ENCODE data around the gene FN3KRP. TPM values are rescaled to one million over a fixed set of nuclear protein-coding genes. Genes with fewer than 3 reads are reported as not detected.
A peak's percentile ranks its signal among the peaks of the same experiment; 100 is the strongest.

FN3KRP gene
- total and polyA plus RNA-seq, 2 of the 13 experiments (the other 11 are each of a cell fraction or from before 2014, with no cell fraction given): 22.4 to 28.2 TPM

DNA sequence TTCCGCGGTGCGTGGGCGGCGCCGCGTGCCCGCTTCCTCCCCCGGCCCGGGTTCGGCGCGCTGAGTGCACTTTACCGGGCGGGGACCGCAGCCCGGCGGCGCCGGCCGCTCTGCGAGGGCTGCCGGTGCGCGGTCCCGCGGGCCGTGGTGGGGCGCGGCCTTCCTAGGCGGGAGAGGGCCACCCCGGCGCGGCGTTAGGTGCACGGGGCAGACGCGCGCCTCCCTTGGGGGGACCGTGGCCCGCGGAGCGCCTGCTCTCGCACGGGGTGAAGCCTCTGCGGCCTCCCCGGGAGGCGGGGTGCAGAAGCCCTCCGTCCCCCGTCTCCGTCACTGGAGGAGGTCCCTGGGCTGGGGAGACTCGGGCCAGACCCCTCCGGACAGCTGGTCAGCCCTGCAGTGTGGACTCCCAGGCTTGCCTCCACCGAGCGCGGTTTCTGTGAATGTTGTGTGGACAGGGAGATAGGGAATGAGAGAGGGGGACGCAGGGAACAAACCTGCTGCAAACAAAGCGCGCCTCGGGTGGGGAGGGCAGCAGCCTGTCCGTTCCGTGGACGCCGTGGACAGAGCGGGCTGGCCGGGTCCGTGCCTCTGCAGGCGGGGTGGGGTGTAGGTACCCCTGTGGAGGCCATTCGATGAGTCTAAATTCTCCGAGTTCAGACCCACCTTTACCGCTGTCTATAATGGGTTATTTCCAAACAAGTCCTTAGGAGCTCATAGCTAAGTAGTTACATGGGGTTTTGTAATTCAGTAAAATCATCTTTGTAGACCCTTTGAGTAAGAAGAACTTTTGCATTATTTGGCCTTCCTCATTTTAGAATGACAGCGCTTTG is 36.1 kb downstream of the FN3KRP start (continued):
- TF ChIP-seq, protein P1, sequence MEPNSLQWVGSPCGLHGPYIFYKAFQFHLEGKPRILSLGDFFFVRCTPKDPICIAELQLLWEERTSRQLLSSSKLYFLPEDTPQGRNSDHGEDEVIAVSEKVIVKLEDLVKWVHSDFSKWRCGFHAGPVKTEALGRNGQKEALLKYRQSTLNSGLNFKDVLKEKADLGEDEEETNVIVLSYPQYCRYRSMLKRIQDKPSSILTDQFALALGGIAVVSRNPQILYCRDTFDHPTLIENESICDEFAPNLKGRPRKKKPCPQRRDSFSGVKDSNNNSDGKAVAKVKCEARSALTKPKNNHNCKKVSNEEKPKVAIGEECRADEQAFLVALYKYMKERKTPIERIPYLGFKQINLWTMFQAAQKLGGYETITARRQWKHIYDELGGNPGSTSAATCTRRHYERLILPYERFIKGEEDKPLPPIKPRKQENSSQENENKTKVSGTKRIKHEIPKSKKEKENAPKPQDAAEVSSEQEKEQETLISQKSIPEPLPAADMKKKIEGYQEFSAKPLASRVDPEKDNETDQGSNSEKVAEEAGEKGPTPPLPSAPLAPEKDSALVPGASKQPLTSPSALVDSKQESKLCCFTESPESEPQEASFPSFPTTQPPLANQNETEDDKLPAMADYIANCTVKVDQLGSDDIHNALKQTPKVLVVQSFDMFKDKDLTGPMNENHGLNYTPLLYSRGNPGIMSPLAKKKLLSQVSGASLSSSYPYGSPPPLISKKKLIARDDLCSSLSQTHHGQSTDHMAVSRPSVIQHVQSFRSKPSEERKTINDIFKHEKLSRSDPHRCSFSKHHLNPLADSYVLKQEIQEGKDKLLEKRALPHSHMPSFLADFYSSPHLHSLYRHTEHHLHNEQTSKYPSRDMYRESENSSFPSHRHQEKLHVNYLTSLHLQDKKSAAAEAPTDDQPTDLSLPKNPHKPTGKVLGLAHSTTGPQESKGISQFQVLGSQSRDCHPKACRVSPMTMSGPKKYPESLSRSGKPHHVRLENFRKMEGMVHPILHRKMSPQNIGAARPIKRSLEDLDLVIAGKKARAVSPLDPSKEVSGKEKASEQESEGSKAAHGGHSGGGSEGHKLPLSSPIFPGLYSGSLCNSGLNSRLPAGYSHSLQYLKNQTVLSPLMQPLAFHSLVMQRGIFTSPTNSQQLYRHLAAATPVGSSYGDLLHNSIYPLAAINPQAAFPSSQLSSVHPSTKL (CRISPR knock-in tag; IDR thresholded peaks at IDR 0.05): 0 out of 2 replicates have a peak, but pooled peaks have one; percentile 18
- no peak for TF ChIP-seq ZNF569 (CRISPR knock-in tag; IDR thresholded peaks at IDR 0.05; ENCODE audit: borderline replicate concordance)
- 0 out of 2 replicates have a peak, but pooled peaks have one; percentile 6 for TF ChIP-seq HNF4A (CRISPR knock-in tag; IDR thresholded peaks at IDR 0.05)
- TF ChIP-seq NCOA1 (CRISPR knock-in tag; IDR thresholded peaks at IDR 0.05): no peak
- TF ChIP-seq, protein P2, sequence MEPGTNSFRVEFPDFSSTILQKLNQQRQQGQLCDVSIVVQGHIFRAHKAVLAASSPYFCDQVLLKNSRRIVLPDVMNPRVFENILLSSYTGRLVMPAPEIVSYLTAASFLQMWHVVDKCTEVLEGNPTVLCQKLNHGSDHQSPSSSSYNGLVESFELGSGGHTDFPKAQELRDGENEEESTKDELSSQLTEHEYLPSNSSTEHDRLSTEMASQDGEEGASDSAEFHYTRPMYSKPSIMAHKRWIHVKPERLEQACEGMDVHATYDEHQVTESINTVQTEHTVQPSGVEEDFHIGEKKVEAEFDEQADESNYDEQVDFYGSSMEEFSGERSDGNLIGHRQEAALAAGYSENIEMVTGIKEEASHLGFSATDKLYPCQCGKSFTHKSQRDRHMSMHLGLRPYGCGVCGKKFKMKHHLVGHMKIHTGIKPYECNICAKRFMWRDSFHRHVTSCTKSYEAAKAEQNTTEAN (CRISPR knock-in tag; conservative IDR thresholded peaks at IDR 0.05): no peak
- no peak for TF ChIP-seq FOXA1 (IDR thresholded peaks at IDR 0.05)
- TF ChIP-seq FOXA1 (CRISPR knock-in tag; IDR thresholded peaks at IDR 0.05): no peak
- TF ChIP-seq ZNF484 (CRISPR knock-in tag; IDR thresholded peaks at IDR 0.05; ENCODE audit: borderline replicate concordance, low read depth): 0 out of 2 replicates have a peak, but pooled peaks have one; percentile 23
- TF ChIP-seq ZNF296 (CRISPR knock-in tag; conservative IDR thresholded peaks at IDR 0.05): 0 out of 2 replicates have a peak, but pooled peaks have one; percentile 56
- TF ChIP-seq, protein P3, sequence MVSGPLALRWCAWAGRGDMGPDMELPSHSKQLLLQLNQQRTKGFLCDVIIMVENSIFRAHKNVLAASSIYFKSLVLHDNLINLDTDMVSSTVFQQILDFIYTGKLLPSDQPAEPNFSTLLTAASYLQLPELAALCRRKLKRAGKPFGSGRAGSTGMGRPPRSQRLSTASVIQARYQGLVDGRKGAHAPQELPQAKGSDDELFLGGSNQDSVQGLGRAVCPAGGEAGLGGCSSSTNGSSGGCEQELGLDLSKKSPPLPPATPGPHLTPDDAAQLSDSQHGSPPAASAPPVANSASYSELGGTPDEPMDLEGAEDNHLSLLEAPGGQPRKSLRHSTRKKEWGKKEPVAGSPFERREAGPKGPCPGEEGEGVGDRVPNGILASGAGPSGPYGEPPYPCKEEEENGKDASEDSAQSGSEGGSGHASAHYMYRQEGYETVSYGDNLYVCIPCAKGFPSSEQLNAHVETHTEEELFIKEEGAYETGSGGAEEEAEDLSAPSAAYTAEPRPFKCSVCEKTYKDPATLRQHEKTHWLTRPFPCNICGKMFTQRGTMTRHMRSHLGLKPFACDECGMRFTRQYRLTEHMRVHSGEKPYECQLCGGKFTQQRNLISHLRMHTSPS (CRISPR knock-in tag; IDR thresholded peaks at IDR 0.05; ENCODE audit: low read depth): no peak
- TF ChIP-seq EHMT2 (IDR thresholded peaks at IDR 0.05; ENCODE audit: borderline replicate concordance, low read depth, low read length): no peak
- no peak for TF ChIP-seq AKAP8 (CRISPR knock-in tag; IDR thresholded peaks at IDR 0.05)
- no peak for TF ChIP-seq ZNF331 (CRISPR knock-in tag; IDR thresholded peaks at IDR 0.05)
- peak; percentile 27; the same call in 1 of the 2 replicates for TF ChIP-seq ZNF468 (CRISPR knock-in tag; IDR thresholded peaks at IDR 0.05)
- no peak for TF ChIP-seq CBX2 (IDR thresholded peaks at IDR 0.05; ENCODE audit: low read depth, low read length)
- 0 out of 2 replicates have a peak, but pooled peaks have one; percentile 12 for TF ChIP-seq CBX2 (CRISPR knock-in tag; IDR thresholded peaks at IDR 0.05; ENCODE audit: low read depth)
- TF ChIP-seq, protein P4, sequence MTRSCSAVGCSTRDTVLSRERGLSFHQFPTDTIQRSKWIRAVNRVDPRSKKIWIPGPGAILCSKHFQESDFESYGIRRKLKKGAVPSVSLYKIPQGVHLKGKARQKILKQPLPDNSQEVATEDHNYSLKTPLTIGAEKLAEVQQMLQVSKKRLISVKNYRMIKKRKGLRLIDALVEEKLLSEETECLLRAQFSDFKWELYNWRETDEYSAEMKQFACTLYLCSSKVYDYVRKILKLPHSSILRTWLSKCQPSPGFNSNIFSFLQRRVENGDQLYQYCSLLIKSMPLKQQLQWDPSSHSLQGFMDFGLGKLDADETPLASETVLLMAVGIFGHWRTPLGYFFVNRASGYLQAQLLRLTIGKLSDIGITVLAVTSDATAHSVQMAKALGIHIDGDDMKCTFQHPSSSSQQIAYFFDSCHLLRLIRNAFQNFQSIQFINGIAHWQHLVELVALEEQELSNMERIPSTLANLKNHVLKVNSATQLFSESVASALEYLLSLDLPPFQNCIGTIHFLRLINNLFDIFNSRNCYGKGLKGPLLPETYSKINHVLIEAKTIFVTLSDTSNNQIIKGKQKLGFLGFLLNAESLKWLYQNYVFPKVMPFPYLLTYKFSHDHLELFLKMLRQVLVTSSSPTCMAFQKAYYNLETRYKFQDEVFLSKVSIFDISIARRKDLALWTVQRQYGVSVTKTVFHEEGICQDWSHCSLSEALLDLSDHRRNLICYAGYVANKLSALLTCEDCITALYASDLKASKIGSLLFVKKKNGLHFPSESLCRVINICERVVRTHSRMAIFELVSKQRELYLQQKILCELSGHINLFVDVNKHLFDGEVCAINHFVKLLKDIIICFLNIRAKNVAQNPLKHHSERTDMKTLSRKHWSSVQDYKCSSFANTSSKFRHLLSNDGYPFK (CRISPR knock-in tag; IDR thresholded peaks at IDR 0.05; ENCODE audit: borderline replicate concordance): no peak
- no peak for TF ChIP-seq PPARG (CRISPR knock-in tag; conservative IDR thresholded peaks at IDR 0.05)
- TF ChIP-seq HOXA7 (CRISPR knock-in tag; IDR thresholded peaks at IDR 0.05): no peak
- no peak for TF ChIP-seq DPF2 (CRISPR knock-in tag; IDR thresholded peaks at IDR 0.05; ENCODE audit: borderline replicate concordance, low read depth)
